Muscle of arm (tissue), 12 donors: ENCODE data around the gene PTGR2. TPM values are rescaled to one million over a fixed set of nuclear protein-coding genes. Genes with fewer than 3 reads are reported as not detected.
"Not testable (repeated sequence)": the region's sequence is repeated elsewhere in the genome, so short reads cannot be mapped to it uniquely, and the experiment has no call there.

Experiments
- DNase-seq: peaks from one replicate; pipeline ENCODE4 v3.0.0-alpha.2; 2013
- polyA plus RNA-seq, 12 donors: library from polyadenylated mRNA; unstranded; fragments of 120-200 nt; gene quantifications; one replicate each; pipeline ENCODE4 v1.2.1, GENCODE V29; 2013; ENCODE audit not compliant: insufficient read length in 12 of 12

Gene PTGR2
- polyA plus RNA-seq, 12 donors = 3.9 to 15.9 (median 9.6) TPM; not detected in 1

DNA sequence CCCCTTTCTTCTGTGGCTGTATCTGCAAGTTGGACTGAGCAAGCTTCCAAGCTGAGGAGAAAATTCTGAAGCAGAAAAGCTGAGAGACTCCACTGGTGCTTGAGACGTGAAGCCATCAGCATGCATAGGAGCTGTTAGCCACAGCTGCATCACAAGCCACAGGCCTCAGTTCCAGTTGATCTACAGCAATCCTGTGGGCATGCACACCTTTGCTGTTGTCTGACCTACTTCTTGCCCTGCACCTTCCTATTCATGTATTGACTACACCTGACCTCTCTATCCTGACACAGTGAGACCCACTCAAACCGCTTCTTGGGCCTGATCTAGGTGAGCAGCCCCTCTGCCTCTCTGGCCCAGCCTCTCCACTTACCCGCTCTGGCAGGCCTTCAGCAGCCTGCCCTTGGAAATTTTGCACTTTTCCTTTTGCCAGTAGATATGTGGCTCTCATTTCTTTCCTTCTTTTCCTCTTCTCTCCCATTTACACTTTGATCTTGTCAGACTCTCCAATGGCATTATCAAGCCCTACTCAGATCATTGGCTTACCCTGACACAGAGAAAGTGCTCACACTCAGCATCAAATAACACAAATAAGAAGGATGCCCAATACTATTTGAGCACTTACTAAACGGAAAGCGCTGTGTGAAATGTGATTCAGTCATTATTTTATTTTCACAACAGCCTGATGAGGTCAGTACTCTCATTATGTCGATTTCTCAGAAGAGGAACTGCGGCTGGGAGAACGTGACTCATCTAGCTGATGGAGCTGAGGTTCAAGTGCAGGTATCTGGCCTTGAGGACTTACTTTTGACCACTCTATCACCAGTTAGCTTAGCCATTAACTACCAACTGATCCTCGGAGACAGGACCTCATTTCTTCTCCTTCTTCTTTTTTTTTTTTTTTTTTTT is 21.9 kb upstream of the PTGR2 start:
- no peak for DNase-seq

DNA sequence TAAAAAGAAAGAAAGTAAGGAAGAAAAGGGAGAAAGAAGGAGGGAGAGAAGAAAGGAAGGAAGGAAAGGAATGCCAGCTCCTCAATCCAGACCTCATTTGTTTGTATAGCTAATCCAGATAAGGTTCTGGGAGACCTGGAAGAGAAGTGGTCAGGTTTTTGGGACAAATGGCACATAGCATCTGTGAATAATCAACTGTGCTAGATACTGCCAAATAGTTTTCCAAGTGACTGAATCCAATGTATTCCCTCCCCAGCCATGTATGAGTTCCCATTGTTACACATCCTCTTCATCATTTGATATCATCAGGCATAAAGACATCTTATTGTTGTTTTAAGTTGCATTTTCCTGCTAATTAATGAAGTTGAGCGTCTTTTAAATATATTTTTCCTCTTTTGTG is 18.6 kb upstream of the PTGR2 start:
- DNase-seq = peak; percentile 63

DNA sequence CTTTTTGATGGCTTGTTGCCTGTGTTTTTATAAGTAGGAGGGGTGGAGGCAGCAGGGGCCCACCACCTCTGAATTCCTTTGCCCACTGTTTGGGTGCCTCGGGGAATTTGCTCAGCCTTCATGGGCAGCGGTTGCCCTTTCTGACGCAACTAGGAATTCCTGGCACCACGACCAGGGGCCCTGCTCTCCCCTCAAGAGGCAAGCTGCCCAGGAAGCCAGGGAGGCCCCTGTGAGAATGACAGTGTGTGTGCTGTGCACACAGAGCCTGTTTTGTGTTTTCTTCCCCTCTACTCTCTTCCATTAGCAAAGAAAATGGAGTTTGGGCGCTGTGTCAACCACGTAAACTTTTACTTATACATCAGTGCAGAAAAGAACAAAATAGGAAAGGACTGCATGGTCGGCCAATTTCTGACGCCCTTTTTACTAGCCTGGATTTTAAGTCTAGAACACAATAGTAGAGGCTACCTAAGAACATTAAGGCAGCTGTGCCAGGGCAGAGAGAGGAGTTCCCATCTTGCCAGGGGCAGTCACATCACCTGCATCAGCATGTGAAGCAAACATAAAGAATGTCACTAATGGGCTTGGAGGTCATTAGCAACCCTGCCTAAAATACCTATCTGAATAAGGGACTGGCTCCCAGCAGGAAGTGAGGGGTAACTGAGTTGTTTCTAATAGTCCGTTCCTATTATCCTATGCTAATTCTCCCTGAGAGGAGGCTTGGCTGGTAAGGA is 17.9 kb upstream of the PTGR2 start:
- DNase-seq = peak; percentile 49

DNA sequence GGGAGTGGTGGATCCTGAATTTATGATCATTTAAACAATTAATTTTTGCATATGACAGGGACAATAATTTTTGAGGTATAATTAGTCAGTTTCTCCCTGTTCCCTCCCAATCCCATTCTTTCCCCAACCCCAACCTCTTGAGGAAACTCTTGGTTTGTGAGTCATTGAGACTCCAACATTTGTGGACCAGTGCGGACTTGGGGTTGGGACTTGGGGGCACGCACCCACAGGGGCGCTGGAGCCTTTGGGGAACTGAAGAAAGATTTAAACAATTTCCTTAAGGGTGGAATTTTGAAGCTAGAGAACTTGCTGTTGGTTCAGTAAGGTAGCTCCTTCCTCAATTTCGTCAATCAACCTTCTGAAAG is 17.4 kb upstream of the PTGR2 start:
- no peak for DNase-seq

DNA sequence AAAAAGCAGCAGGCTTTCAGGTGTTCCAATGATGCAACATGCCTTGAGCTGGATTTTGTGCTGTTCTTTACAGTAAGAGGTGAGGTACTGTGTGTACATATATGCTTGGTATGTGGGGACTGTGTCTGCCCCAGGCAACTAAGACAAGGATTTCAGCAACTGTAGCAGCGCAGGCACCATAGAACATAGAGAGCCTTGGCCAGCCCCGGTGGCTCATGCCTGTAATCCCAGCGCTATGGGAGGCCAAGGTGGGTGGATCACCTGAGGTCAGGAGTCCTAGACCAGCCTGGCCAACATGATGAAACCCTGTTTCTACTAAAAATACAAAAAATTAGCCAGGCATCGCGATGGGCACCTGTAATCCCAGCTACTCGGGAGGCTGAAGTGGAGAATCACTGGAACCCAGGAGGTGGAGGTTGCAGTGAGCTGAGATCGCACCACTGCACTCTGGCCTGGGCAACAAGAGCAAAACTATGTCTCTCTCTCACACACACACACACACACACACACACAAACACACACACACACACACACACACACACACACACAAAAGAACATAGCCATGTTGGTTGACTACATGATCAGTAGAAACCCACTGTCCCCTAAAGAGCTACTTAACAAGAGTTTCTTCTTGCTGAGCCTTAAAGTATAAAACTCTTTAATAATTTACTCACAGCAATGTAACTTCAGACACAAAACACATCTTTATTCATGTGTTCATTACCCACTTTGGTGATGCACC is 13.2 kb upstream of the PTGR2 start:
- not testable (repeated sequence) for DNase-seq

DNA sequence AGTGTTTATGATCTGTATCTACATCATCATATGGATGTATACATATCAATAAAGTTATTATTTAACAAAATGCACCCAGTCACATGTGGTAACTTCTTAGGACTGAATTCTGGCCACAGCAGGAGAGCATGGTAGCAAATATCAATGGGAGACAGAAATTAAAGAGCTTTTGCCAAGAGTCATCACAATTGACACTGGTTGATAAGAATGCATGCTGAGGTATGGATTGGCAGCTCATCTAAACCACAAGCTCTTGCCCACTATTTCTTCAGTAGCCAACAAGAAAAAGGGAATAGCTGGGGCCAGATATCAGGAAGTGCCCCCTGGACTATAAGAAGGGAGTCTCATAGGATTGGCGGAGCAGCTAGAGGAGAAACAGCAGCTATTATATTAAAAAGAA is 9.4 kb upstream of the PTGR2 start:
- no peak for DNase-seq

DNA sequence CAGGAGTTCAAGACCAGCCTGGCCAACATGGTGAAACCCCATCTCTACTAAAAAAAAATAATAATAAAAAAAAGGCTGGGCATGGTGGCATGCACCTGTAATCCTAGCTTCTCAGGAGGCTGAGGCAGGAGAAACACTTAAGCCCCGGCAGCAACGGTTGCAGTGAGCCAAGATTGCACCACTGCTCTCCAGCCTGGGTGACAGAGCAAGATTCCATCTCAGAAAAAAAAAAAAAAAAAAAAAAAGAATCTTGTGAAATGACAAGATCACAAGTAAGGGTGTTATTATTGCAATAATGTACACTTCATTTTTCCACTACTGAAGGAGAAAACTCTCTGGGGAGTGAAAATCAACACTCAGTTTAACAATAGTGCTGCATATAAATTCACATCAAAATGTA is 8.8 kb upstream of the PTGR2 start:
- no peak for DNase-seq

DNA sequence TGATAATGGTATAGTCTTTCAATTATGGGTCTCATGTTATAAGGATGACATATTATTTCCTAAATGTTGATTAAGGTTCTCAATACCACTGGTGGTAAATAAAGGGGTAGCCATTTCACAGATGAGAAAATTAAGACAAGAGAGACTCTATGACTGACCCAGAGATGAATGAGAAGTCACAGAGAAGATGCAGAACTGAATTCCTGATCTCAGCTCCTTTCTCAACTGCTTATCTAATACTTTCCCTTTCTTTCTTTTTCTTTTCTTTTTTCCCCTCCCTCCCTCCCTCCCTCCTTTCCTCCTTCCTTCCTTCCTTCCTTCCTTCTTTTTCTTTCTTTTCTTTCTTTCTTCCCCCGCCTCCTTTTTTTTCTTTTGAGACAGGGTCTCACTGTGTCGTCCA is 8.3 kb upstream of the PTGR2 start:
- no peak for DNase-seq

DNA sequence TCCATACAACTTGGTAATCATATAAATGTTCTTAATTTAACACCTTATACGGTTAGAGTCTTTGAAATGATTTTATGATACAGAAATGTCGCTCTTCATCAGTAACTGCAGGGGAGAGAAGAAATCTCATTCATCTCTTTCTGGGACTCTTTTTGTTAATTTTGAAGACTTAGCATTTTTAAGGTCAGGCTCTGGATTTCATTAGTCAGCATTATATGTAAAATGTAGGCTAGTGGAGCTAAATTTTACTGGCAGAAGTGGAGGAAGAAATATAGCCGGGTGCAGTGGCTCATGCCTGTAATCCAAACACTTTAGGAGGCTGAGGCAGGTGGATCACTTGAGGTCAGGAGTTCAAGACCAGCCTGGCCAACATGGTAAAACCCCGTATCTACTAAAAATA is 4.7 kb upstream of the PTGR2 start:
- DNase-seq = no peak

DNA sequence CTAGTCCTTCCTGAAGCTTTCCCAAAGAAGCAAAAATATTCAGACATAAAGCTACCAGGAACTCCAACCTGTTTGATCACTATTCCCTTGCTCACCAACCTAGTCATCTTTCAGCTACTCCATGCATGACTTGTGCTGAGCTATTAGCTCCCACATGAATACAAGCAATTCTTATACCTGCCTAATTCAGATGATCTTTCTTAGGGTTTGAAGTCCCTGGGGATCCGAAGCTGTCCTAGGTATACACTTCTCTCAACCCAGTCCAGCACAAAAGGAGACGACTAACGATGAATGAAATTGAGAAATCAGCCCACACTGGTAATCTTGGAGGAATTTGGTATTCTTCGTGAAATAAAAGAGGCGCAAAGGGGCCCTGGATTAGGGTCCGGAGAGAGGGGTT is 631 bp upstream of the PTGR2 start:
- DNase-seq = no peak

DNA sequence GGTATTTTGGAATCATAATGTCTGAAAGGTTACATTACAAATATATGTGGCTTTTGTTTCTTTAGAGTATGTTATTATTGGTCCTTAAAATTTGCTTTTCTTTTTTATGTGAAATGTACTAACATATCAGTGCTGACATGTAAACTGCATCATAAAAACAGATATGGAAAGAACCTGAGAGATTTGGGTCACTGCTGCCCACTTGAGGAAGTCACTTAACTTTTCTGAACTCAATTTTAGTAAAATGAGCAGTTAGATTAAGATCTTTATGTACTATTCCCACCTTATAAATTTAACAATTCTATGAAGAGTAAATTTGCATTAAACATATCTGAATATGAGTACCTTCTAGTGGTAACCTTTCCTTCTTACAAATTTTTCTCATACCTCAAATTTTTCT is 7.5 kb downstream of the PTGR2 start:
- no peak for DNase-seq

DNA sequence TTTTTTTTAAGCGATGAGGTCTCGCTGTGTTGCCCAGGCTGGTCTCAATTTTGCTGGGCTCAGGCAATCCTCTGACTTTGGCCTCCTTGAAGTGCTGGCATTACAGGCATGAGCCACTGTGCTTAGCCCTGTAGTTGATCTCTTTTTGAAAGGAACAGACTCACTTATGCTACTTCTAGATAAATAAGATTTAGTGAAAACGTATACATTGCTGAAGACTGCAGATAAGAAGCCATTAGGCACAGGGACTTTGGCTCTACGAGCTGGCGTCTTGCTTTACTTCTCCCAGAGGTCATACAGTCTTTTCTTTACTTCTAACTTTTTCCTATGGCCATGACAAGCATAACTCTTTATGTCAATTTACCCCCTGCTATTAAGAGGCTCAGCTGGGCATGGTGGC is 9.4 kb downstream of the PTGR2 start:
- no peak for DNase-seq

DNA sequence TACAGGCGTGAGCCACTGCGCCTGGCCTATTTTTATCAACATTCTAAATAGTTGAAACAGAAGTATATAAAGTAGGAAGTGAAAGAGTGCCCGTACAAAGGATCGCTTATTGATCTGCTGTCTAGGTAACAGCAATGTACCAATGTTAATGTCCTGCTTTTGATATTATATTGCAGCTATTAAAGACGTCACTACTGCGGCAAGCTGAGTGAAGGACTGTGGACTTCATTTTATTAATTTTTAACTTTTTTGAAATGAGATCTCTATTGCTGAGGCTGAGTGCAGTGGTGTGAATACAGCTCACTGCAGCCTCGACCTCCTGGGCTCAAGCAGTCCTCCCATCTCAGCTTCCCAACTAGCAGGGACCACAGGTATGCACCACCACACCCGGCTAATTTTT is 10.8 kb downstream of the PTGR2 start:
- DNase-seq = no peak

DNA sequence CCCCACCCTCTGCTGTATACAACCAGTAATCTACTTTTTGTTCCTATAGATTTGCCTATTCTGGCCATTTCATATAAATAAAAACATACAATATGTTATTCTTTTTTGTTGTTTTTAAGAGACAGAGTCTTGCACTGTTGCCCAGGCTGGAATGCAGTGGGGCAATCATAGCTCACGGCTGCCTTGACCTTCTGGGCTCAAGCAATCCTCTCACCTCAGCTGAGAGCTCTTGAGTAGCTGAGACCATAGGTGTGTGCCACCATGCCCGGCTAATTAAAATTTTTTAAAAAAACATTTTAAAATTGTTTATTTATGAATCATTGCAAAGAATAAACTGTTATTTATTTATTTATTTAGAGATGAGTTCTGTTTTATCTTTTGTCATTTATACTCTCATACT is 11.6 kb downstream of the PTGR2 start:
- no peak for DNase-seq

DNA sequence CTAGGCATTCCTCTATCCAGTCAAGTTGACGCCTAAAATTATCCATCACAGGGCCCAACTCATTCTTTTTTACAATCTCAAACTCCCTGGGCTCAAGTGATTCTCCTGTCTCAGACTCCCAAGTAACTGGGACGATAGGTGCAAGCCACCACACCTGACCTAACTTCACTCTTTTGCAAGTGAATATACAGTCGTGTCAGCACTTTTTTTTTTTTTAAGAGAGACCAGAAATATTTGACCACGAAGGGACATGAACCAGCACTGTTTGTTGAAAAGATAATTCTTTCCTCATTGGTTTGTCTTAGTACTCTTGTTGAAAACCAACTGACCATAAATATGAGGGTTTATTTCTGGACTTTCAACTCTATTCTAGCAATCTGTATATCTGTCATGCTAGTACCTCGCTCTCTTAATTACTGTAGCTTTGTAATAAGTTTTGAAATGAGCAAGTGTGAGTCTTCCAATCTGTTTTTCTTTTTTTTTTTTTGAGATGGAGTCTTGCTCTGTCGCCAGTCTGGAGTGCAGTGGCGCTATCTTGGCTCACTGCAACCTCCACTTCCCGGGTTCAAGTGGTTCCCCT is 14.0 kb downstream of the PTGR2 start:
- DNase-seq = no peak

DNA sequence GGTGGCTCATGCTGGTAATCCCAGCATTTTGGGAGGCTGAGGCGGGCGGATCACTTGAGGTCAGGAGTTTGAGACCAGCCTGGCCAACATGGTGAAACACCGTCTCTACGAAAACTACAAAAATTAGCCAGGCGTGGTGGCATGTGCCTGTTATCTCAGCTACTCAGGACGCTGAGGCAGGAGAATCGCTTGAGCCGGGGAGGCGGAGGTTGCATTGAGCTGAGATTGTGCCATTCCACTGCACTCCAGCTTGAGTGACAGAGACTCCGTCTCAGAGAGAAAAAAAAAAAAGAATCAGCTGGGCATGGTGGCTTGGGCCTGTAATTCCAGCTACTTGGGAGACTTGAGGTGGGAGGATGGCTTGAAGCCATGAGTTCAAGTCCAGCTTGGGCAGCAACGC is 18.1 kb downstream of the PTGR2 start:
- not testable (repeated sequence) for DNase-seq

DNA sequence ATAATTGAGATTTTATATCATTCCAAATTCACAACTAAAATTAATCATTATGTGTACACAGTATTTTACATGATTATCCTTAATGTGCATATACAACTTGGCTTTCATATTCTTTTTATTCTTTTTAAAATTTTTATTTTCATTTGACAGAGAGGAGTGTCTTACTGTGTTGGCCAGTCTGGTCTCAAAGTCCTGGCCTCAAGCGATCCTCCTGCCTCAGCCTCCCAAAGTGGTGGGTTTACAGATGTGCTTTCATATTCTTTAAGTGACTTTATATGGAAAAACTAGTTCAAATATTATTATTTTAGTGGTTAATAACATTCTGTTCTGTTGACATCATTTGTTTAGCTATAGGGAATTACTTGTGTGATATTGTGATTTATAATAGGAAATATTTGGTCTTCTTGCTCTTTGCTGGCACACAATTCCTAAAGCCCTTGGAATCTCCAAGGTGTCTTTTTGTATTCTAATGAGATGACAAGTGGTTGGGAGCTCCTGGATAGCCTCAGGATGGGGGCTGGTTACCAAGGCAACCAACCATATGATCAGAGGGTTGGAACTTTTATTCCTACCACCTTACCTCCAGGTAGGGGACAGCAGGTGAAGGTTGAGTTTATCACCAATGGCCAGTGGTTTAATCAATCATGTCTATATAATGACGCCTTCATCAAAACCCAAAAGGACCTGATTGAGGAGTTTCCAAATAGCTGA is 19.0 kb downstream of the PTGR2 start:
- DNase-seq = no peak

DNA sequence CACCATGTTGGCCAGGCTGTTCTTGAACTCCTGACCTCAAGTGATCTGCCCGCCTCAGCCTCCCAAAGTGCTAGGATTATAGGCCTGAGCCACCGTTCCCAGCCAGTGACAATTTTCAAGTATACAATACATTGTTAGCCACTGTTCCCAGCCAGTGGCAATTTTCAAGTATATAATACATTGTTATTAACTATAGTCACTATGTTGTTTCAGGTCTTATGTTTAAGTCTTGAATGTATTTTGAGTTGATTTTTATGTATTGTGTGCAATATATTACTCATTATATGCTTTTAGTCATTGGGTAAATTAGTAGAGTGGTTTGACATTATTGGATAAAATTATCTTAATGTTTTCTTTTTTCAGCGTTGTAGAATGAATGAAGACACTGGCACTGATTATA is 22.0 kb downstream of the PTGR2 start:
- DNase-seq = no peak

DNA sequence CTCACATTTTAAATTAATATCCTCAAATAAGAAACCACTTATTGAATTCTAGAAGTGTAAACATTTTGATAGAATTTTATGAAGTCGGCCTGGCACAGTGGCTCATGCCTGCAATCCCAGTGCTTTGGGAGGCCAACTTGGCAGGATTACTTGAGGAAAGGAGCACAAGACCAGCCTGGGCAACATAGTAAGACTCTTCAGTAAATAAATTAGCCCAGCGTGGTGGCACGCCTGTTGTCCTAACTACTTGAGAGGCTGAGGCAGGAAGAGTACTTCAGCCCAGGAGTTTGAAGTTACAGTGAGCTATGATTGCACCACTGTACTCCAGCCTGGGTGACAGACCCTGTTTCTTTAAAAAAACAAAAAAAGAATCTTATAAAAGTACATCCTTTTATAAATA is 26.2 kb downstream of the PTGR2 start:
- DNase-seq = no peak

DNA sequence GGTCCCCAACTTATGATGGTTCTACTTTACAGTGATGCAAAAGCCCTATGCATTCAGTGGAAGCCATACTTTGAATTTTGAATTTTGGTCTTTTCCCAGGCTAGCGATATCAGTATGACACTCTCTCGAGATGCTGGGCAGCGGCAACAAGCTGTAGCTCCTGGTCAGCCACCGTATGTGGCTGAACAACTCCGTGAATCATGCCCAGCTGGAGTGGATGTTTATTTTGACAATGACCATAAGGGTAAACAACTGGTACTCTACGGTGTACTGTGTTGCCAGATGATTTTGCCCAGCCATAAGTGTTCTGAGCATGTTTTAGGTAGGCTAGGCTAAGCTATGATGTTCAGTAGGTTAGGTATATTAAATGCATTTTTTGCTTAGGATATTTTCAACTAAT is 26.8 kb downstream of the PTGR2 start:
- no peak for DNase-seq

DNA sequence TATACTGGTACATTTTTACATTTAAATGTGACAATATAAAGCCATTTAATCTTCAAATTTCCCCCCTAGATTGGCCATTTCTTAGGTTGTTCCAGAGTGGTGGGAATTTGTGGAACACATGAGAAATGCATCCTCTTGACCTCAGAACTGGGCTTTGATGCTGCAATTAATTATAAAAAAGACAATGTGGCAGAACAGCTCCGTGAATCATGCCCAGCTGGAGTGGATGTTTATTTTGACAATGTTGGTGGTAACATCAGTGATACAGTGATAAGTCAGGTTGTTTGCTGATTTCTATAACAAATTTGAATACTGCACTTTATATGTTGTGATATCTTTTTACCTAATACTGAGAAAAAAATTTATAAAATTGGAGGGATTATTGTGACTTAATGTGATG is 27.4 kb downstream of the PTGR2 start:
- no peak for DNase-seq
